Measurements from ENCODE around the gene TTC7B.

TTC7B gene

GRCh38 chr14:90654831-90655276 lies 161.4 kb downstream of the TTC7B start:
- no peak for DNase-seq (ENCODE audit: insufficient read length, low spot score)
- peak; percentile 15 for FAIRE-seq
- no peak for TF ChIP-seq POLR2A (IDR thresholded peaks at IDR 0.05; ENCODE audit: low read depth, low read length)

DNA sequence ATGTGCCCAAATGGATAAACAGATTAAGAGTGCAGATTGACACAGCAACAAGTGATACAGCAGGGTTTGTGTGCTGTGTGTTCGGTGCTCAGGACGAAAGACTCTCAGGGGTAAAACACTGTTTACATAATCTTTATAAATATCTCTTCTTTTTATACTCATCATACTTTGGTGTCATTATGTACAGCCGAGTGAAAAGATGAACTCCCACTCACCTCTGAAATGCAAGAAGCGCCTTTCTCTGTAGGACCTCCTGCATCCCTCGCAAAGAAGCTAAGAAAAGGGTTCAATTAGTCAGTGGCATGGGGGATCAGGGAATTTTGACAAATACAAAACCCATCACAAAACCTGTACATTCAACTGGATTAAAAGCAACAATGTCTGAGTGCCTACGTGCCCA lies 163.6 kb downstream of the TTC7B start:
- no peak for TF ChIP-seq POLR2A (IDR thresholded peaks at IDR 0.05; ENCODE audit: low read depth, low read length)
- no peak for DNase-seq (ENCODE audit: insufficient read length, low spot score)
- FAIRE-seq = no peak

DNA sequence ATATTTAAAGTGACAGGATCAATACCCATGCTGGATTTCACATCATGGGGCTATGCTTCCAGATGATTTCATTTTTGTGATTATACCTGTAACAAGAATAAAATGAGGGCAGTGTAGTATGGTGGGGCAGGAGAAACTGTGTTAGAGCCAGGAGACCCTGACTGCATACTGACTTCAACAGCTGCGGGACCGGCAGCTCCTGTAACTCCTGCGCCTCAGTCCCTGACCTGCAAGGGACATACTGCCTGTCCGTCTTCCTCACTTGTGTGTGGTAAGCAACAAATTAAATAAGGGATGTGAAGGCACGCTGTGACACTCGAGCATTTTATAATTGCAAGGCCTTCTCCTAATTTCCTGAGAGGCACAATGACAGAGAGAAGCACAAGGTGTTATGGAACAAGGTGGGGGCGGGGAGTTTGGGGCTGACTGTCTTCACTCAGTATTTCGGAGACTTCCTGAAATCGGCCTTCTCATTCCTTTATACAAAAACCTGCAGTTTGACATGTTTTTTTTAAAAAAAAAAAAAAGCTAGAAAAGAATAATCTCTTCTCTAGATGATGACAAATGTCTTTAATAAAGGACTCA lies 164.2 kb downstream of the TTC7B start:
- DNase-seq (ENCODE audit: insufficient read length, low spot score) = no peak
- TF ChIP-seq POLR2A (IDR thresholded peaks at IDR 0.05; ENCODE audit: low read depth, low read length) = no peak
- FAIRE-seq = no peak

DNA sequence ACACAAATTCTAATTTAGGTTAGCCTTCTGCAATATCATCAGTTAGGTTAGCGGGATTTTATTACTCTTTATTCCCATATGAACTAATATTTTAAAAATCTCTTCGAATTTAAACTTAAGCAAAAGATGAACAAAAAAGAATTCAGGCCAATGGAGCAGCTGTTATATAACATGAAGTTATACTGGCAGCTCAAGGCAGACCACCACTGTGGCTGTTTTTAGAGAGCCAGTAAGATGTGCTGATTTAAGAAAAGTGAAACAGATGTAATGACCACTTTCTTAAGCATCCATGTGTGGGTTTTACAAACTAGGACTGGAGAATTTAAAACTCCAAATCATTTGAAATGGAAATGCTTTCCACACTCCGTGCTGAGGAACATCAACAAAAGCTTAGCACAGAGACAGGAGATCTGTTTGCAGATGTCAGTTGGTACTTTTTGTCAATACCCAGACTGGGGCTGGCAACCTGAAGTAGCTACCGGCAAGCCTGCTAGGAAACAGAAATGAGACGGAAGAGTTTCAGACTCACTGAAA lies 164.9 kb downstream of the TTC7B start:
- FAIRE-seq (no peak), DNase-seq (ENCODE audit: insufficient read length, low spot score) (no peak)
- no peak for TF ChIP-seq POLR2A (IDR thresholded peaks at IDR 0.05; ENCODE audit: low read depth, low read length)

- no peak for TF ChIP-seq POLR2A (IDR thresholded peaks at IDR 0.05; ENCODE audit: low read depth, low read length)
- no peak for DNase-seq (ENCODE audit: insufficient read length, low spot score)
- no peak for FAIRE-seq
Observed at GRCh38 chr14:90649557-90650135, 166.6 kb downstream of the TTC7B start.

- DNase-seq (ENCODE audit: insufficient read length, low spot score) = no peak
- no peak for TF ChIP-seq POLR2A (IDR thresholded peaks at IDR 0.05; ENCODE audit: low read depth, low read length)
- no peak for FAIRE-seq
Observed at GRCh38 chr14:90649083-90649482, 167.1 kb downstream of the TTC7B start.

- FAIRE-seq = no peak
- no peak for TF ChIP-seq POLR2A (IDR thresholded peaks at IDR 0.05; ENCODE audit: low read depth, low read length)
- DNase-seq (ENCODE audit: insufficient read length, low spot score) = no peak
Observed at GRCh38 chr14:90648421-90648820, 167.8 kb downstream of the TTC7B start.

DNA sequence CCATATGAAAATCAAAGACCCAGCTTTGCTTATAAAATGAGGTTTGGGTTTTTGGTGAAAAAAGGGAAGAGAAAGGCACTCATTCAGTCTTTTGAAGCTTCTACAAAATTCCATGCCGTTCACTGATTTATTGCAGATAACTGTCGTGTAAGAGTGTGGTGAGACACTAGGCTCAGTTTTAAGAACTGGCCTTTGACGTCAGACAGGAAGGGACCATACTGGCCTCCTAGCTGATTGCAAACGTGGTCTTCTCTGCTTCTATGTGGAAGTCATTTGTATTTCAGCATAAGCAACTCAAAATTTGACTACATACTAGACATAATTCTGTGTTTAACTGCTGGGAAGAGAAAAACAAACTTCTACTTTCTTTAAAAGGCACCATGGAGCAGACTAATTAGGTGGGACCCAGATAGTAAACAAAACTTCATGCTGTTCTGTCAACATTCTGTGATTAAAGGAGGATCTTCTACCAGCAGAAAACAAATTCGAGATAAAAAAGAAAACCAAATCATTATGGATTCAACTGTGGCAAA lies 168.7 kb downstream of the TTC7B start:
- FAIRE-seq = no peak
- TF ChIP-seq POLR2A (IDR thresholded peaks at IDR 0.05; ENCODE audit: low read depth, low read length) = no peak
- no peak for DNase-seq (ENCODE audit: insufficient read length, low spot score)

GRCh38 chr14:90645842-90646443 lies 170.3 kb downstream of the TTC7B start:
- TF ChIP-seq POLR2A (IDR thresholded peaks at IDR 0.05; ENCODE audit: low read depth, low read length) = no peak
- DNase-seq (ENCODE audit: insufficient read length, low spot score) (peak; percentile 86), FAIRE-seq (peak; percentile 87)

GRCh38 chr14:90644882-90645281 lies 171.3 kb downstream of the TTC7B start:
- FAIRE-seq = no peak
- TF ChIP-seq POLR2A (IDR thresholded peaks at IDR 0.05; ENCODE audit: low read depth, low read length) = no peak
- no peak for DNase-seq (ENCODE audit: insufficient read length, low spot score)

- no peak for TF ChIP-seq POLR2A (IDR thresholded peaks at IDR 0.05; ENCODE audit: low read depth, low read length)
- DNase-seq (ENCODE audit: insufficient read length, low spot score) (no peak), FAIRE-seq (no peak)
Observed at GRCh38 chr14:90643982-90644670, 172.1 kb downstream of the TTC7B start.

GRCh38 chr14:90642244-90642717 lies 173.9 kb downstream of the TTC7B start:
- TF ChIP-seq POLR2A (IDR thresholded peaks at IDR 0.05; ENCODE audit: low read depth, low read length) = no peak
- FAIRE-seq = no peak
- no peak for DNase-seq (ENCODE audit: insufficient read length, low spot score)

DNA sequence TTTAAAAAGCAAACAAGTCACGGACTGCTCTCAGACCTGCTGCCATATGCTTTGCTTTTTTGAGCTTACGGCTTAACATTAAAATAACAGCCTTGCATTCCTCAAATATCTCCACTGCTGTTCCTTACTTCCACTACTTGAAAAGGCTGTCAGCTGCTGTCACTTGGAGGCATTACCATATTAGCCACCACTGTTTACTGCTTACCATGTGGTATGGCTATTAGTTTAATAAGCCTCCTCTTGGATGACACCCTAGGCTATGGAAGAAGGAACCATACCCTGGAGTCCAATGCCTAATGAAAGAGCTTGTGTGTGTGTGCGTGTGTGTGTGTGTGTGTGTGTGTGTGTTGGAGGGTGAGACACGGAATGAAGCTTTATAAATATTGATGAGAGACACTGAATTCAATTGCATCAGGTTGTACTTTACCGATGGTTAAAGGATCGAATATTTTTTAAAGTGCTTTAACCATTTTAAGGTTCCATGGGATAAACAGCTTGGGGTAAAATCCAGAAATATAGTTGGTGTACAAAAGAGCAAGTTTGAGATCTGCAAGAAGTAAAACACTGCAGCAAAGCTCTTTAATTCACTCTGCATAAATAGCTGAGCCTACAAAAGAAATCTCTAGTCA lies 174.5 kb downstream of the TTC7B start:
- TF ChIP-seq POLR2A (IDR thresholded peaks at IDR 0.05; ENCODE audit: low read depth, low read length) = no peak
- no peak for DNase-seq (ENCODE audit: insufficient read length, low spot score)

More for the DNA sequence above, 174.5 kb downstream of the TTC7B start:
- no peak for FAIRE-seq

Data from H54 (cell line).